OCI-LY1 (cell line): ENCODE data around the gene TANC1.

Experiments
- CTCF ChIP-seq: fragments of 200-600 bp; sonication (generic), shearing (Covaris generic); IDR thresholded peaks from 2 replicates; pipeline ENCODE4 v1.5.1; 2017; ENCODE audit warnings: mild to moderate bottlenecking, antibody characterized with exemption, low read length, moderate library complexity, mixed read lengths
- EZH2 ChIP-seq: fragments of 200-600 bp; sonication (generic), shearing (Covaris generic); IDR thresholded peaks from 2 replicates; pipeline ENCODE4 v1.8.0; 2017; ENCODE audit warnings: borderline replicate concordance, mixed run types, mild to moderate bottlenecking, antibody characterized with exemption, low read length, moderate library complexity, mixed read lengths

- TF ChIP-seq CTCF, result no peak
- no peak for TF ChIP-seq EZH2
These were observed 241.2 kb downstream of the TANC1 start for GRCh38 chr2:159209341-159210306.
